ENCODE data around the gene CDC42SE2. TPM values are rescaled to one million over a fixed set of nuclear protein-coding genes. Genes with fewer than 3 reads are reported as not detected.
A peak's percentile ranks its signal among the peaks of the same experiment; 100 is the strongest.

The CDC42SE2 gene, protein sequence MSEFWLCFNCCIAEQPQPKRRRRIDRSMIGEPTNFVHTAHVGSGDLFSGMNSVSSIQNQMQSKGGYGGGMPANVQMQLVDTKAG
- 10 to 100 TPM; 49.1 to 63.0 (median 60.7) TPM for polyA plus RNA-seq (ENCODE audit: insufficient read length in 4 of 4)

DNA sequence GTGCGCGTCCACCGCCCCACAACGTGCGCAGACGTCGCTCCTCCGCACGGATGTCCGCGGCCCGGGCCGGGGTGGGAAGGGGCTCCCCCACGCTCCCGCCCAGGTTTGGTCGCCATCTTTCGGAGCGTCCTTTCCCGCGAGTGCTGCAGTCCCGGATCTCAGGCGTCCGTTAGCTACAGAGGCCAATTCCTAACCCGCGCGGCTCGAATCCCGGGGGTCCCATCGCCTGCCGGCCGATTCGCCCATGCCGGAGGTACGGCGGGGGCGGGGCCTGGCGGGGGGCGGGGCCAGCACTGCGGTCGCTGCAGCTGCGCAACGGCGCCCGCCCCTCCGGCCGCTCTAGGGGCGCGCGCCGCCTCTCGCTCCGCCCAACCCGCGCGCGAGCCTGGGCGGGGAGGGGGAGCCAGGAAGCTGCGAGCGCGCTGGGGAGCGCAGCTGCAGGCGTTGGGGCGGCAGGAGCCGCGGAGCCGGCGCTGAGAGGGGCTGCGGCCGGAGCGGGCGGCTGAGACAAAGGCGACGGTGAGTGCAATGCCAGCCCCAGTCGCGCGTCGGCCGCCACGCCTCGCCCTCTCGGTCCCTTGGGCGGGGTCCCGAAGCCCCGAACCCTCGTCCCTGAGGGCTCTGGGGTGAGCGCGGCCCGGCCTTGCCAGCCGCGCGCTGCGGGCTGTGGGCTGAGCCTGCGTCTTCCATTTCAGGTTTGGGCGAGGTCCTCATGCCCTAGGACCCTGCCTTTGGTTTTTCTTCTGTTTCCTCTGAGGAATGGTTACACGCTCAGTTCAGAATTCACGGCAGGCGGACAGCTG is at the start of gene CDC42SE2:
Gene CDC42SE2 (plus strand): TSS at position 406 of the 803 bp plus-strand sequence. CDS start 95,441 bp downstream, outside the sequence.
- DNase-seq (ENCODE audit: low read depth in 4 of 4, low spot score in 3 of 4): peak; percentile 79 to 88 (median 82)

DNA sequence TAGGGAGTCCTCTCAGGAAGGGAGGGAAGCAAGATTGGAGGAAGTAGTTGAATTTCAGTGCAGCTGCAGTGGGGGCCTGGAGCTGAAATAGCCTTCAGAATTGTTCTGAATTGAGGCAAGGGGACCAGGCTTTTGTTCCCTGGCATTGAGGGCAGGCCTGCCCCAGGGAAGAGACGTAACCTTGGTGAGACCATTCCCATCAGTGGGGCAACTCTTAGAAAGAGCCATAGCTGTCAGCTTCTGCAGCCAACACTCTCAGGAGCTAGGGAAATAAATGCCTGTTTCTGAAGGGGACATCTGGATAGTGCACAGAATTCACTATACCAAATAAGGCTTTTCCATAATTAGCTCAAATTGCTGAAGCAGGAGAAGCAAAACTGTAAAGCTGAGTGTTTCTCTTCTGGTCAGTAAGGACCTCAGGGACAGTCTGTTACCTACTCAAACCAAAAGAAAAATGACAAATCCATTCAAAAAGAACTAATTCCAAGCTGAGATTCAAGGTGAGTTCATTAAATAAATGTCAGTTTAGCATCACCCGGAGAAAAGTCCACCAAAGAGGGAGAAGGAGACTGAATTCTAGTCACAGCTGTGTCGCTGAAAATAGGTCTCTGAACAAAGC is 49.1 kb upstream of the CDC42SE2 start:
- DNase-seq (ENCODE audit: low read depth in 4 of 4, low spot score in 3 of 4): no peak

DNA sequence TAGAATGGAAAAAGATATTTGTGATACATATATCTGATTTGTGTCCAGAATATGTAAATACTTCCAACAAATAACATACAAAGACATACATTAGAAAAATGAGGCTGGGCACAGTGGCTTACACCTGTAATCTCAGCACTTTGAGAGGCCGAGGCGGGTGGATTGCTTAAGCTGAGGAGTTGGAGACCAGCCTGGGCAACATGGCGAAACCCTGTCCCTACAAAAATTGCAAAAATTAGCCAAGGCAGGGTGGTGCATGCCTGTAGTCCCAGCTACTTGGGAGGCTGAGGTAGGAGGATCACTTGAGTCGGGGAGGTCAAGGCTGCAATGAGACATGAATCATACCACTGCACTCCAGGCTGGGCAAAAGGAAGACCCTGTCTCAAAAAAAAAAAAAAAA is 46.1 kb upstream of the CDC42SE2 start:
- no peak for DNase-seq (ENCODE audit: low read depth in 4 of 4, low spot score in 3 of 4)

DNA sequence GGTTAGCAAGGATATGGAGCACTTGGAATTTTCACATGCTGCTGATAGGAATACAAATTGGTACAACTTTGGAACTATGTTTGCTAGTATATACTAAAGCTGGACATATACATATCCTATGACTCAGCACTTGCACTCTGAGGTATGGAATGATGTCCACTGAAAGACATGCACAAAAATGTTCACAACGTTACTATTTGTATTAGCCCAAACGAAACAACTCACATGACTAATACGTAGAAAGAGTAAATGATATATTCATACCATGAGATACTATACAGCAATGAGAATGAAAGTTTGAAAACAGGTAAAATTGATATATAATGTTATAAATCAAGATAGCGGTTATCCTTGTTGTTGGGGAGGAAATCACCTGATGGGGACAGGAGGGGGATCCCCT is 45.5 kb upstream of the CDC42SE2 start:
- no peak for DNase-seq (ENCODE audit: low read depth in 4 of 4, low spot score in 3 of 4)

DNA sequence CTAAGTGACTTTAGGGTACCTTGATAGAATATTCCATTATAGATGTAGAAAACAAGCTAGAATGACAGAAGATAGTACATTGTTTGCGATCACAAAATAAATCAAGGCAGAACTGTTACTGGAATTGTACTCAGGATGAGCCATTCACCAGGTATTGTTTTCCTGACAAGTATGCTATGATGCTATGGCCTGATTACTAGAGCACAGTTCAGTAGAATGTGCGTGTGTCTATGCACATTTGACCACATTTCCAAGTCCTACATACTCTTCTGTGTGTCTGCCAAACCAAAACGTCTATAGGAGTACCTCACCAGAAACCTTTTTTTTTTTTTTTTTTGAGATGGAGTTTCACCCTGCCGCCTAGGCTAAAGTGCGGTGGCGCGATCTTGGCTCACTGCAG is 43.3 kb upstream of the CDC42SE2 start:
- no peak for DNase-seq (ENCODE audit: low read depth in 4 of 4, low spot score in 3 of 4)

DNA sequence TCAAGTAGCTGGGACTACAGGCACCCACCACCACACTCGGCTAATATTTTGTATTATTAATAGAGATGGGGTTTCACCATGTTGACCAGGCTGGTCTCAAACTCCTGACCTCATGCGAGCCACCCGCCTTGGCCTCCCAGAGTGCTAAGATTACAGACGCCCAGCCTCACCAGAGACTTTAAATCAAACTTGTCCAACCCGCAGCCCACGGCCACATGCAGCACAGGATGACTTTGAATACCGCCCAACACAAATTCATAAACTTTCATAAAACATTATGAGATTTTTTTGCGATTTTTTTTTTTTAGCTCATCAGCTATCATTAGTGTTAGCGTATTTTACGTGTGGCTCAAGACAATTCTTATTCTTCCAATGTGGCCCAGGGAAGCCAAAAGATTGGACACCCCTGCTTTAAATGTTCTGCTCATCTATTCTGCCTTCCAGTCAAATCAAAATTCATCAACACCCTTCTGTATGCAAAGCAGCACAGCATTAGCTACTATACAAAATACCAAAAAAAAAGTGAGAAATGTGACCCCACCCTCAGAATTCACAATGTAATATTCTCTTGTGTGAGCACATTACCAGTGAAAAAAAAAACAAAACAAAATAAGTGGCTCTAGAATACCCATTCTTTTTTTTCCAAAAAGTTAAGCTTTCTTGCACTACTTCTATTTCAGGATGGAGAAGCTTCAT is 42.7 kb upstream of the CDC42SE2 start:
- no peak for DNase-seq (ENCODE audit: low read depth in 4 of 4, low spot score in 3 of 4)

GRCh38 chr5:131221888-131222287 is 42.0 kb upstream of the CDC42SE2 start:
- no peak for DNase-seq (ENCODE audit: low read depth in 4 of 4, low spot score in 3 of 4)

DNA sequence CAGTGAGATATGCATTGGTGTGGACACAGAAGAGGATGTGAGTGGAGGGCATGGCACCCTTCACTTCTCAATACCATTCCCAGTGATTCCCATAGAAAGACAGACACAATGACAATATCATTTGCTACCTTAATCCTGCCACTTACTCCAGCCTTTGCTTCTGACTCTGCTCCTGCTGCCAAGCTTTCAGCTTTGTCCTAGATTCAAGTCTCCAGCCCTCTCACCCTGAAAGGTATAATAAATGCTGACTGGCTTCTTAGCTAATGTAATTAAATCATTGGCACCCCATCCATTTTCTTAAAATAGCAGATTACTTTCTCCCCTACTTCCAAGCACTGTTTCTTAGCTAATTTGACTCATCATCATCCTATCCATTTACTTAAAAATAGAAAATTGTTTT is 41.1 kb upstream of the CDC42SE2 start:
- DNase-seq (ENCODE audit: low read depth in 4 of 4, low spot score in 3 of 4): no peak

DNA sequence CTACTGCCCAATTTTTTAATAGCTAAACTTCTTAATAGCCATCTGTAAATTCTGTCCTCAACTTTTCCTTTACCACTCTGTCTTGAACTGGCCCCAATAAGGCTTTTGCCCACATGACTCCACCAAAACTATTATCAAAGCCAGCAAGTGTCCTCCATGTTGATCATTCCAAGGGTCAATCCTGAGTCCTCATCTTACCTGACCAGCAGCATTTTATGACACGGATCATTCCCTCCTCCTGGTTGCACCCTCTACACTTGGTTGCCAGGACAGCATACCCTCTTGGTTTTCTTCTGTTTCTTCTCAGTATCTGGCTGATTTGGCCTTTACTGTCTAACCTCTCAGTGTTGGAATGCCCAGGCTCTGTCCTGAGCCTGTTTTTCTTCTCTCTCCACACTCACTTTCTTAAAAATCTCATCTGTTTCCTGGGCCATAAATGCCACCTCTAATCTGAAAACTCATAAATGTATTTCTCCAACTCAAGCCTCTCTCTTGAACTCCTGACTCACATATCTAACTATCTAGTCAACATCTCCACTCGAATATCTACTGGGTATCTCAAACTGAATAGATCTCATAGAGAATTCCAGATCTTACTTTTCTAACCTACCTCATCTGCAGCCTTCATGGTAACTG is 40.0 kb upstream of the CDC42SE2 start:
- DNase-seq (ENCODE audit: low read depth in 4 of 4, low spot score in 3 of 4): no peak

DNA sequence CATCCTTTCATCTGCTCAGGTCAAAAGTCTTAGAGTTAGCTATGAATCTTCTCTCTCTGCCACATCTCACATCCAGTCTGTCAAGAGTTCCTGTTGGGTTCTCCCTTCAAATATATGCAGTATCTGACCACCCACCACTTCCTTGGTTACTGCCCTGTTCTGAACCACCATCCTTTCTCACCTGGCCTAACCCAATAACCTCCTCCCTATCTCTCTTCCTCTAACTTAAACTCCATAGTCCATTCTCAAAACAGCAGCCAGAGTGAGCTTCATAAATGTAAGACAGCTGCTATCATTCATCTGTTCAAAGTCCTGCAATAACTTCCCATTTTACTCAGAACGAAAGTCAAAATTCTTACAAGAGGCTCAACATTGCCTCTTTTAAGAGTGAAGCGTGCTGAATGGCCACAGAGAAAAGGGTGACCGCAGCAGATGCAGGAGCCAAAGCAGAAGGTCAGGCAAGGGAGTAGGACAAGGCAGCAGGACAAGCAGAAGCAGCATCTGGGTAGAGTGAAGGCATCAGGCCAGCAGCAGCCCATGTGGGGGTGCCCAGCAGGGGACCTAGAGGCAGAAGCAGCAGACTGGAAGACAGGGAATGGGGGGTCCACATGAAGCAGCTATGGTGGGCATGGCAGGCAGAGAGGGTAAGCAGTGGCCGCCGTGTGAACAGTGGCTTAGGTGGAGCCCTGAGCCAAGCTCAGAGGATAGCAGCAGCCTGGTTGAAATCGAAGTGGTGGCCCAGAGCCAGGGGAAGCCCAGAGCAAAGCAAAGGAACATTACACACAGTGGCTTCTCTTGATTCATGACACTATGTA is 39.3 kb upstream of the CDC42SE2 start:
- no peak for DNase-seq (ENCODE audit: low read depth in 4 of 4, low spot score in 3 of 4)

DNA sequence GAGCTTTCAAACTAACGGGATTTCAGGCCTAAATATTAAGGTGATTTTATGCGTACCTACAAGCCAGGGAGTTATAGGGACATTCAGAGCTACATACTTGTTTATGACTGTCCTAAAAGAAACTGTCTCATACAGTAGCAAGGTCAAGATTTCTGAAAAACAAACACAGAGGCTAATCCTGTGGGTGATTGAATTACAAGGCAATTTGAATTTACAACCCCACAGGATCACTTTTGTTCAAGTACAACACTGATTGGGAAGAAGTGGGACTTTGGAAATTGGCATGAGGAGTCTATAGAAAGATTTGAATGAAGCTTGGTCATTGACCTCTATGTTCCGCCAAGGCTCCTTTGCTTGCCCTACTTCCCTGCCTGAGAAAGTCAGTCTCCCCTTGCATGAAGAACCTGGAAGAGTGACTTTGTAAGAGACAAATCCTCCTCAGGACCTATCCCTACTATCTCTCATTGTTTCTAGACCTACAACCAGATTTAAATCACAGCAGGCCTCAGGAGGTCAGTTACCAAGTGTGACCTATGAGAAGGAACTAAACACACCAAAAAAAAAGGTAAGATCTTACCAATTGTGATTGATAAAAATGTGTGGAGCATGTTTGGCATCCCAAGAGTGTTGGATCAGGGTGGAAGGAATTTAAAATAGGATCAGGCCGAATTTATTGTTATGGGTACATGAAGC is 38.4 kb upstream of the CDC42SE2 start:
- DNase-seq (ENCODE audit: low read depth in 4 of 4, low spot score in 3 of 4): no peak

GRCh38 chr5:131226899-131227298 is 37.0 kb upstream of the CDC42SE2 start:
- no peak for DNase-seq (ENCODE audit: low read depth in 4 of 4, low spot score in 3 of 4)

GRCh38 chr5:131228646-131229045 is 35.2 kb upstream of the CDC42SE2 start:
- DNase-seq (ENCODE audit: low read depth in 4 of 4, low spot score in 3 of 4): no peak

DNA sequence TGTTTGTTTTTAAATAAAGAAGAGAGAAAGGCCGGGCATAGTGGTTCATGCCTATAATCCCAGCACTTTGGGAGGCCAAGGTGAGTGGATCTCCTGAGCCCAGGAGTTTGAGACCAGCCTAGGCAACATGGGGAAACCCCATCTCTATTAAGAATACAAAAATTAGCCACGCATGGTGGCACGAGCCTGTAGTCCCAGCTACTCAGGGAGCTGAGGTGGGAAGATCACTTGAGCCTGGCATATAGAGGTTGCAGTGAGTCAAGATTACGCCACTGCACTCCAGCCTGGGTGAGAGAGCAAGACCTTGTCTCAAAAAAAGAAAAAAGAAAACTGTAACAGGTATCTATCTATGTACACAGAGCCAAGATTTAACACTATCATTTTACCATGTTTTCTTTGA is 34.2 kb upstream of the CDC42SE2 start:
- DNase-seq (ENCODE audit: low read depth in 4 of 4, low spot score in 3 of 4): no peak

GRCh38 chr5:131230406-131230805 is 33.4 kb upstream of the CDC42SE2 start:
- DNase-seq (ENCODE audit: low read depth in 4 of 4, low spot score in 3 of 4): no peak

DNA sequence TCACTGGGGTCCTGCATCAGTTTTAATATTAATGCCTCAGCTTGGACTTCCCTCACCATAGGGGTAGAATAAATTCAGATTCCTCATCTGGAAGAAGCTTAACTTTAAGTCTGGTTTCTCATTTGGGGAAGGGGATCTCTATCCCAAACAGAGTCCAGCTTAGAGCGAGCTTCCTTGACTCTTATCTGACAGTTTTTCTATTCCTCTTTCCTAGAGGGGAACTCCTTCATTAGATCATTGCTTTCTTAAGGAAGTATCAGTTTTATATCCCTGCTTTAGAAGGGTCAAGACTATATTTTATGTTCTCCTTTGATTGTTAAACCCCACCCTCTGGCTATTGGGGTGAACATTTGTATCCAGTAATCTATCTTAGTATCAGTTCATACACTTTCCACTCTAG is 24.2 kb upstream of the CDC42SE2 start:
- DNase-seq (ENCODE audit: low read depth in 4 of 4, low spot score in 3 of 4): no peak

DNA sequence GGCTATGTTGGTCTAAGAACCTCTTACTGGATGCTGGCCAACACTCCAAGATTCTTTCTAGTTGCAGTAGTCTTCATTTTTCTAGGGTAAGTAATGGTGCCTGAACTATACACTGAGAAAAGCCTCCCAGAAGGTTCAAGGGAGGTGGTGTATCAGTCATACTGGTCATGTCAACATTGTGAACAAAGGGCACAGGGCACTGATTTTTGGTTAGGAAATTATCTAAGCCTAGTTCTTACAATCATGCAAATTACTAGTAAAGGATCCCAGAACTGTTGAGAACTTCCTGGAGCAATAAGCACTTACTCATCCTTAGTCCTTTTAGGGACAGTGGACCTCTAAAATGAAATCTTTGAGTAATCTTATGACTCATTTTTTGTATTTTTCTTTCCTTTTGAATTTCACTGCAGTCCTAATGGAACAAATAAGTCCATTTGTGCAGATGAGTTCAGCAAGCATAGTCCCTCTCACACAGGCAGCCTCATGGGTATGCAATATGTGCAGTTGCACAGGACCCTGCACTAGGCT is 21.1 kb upstream of the CDC42SE2 start:
- no peak for DNase-seq (ENCODE audit: low read depth in 4 of 4, low spot score in 3 of 4)

- no peak for DNase-seq (ENCODE audit: low read depth in 4 of 4, low spot score in 3 of 4)
Observed at GRCh38 chr5:131245312-131245711, 18.5 kb upstream of the CDC42SE2 start.

- no peak for DNase-seq (ENCODE audit: low read depth in 4 of 4, low spot score in 3 of 4)
Observed at GRCh38 chr5:131245948-131246347, 17.9 kb upstream of the CDC42SE2 start.
